WTC11 (cell line): ENCODE results near the gene PNLDC1. TPM values are rescaled to one million over a fixed set of nuclear protein-coding genes. Genes with fewer than 3 reads are reported as not detected.

Source experiments
- ATAC-seq: fragments of 200-7000 bp; cut with Tn5 transposase; 2 replicates; pipeline ENCODE4 v1.10.0; 2021; ENCODE audit warnings: mild to moderate bottlenecking, moderate library complexity
- CTCF ChIA-PET: fragments of 300-600 bp; sonication (Branson Sonifier 250); formaldehyde crosslinking; loops from one replicate; lab custom pipeline; 2021; ENCODE audit warnings: antibody characterized with exemption; lab: Charles Lee
- POLR2A ChIA-PET: fragments of 350-600 bp; sonication (Branson Sonifier 250); formaldehyde crosslinking; loops from one replicate; lab custom pipeline; 2021; ENCODE audit warnings: antibody characterized with exemption; lab: Charles Lee
- DNase-seq: peaks from one replicate; pipeline ENCODE4 v3.0.0; 2021; ENCODE audit warnings: low spot score
- H3K27ac Mint-ChIP-seq: 2 replicates; pipeline ENCODE4 v1.8.0; 2021; ENCODE audit warnings: mixed read lengths
- H3K27me3 Mint-ChIP-seq: 2 replicates; pipeline ENCODE4 v1.8.0; 2021; ENCODE audit warnings: low read depth, mild to moderate bottlenecking, moderate library complexity, mixed read lengths
- H3K36me3 Mint-ChIP-seq: 2 replicates; pipeline ENCODE4 v1.8.0; 2021; ENCODE audit warnings: mixed read lengths
- H3K4me1 Mint-ChIP-seq: 2 replicates; pipeline ENCODE4 v1.8.0; 2022; ENCODE audit warnings: mixed read lengths
- H3K4me3 Mint-ChIP-seq: 2 replicates; pipeline ENCODE4 v1.8.0; 2021; ENCODE audit warnings: mild to moderate bottlenecking, moderate library complexity, mixed read lengths
- H3K9me3 Mint-ChIP-seq: 2 replicates; pipeline ENCODE4 v1.8.0; 2021; ENCODE audit warnings: mixed read lengths
- ARID4B ChIP-seq: sonication (generic); formaldehyde crosslinking; IDR thresholded peaks from 2 replicates; pipeline ENCODE4 v1.8.0; 2023; ENCODE audit warnings: missing genetic modification reagents, mild to moderate bottlenecking, borderline replicate concordance
- ATF3 ChIP-seq: sonication (generic); formaldehyde crosslinking; conservative IDR thresholded peaks from 2 replicates; pipeline ENCODE4 v1.8.1; 2022; ENCODE audit warnings: mild to moderate bottlenecking, missing genetic modification reagents
- CREB1 ChIP-seq: sonication (generic); formaldehyde crosslinking; IDR thresholded peaks from 2 replicates; pipeline ENCODE4 v1.8.0; 2023; ENCODE audit warnings: mild to moderate bottlenecking, missing genetic modification reagents
- CREM ChIP-seq: sonication (generic); formaldehyde crosslinking; IDR thresholded peaks from 2 replicates; pipeline ENCODE4 v1.8.1; 2022; ENCODE audit warnings: mild to moderate bottlenecking, missing genetic modification reagents, moderate library complexity
- E2F1 ChIP-seq: sonication (generic); formaldehyde crosslinking; IDR thresholded peaks from 2 replicates; pipeline ENCODE4 v1.8.0; 2022; ENCODE audit warnings: mild to moderate bottlenecking, missing genetic modification reagents
- ETV6 ChIP-seq: sonication (generic); formaldehyde crosslinking; IDR thresholded peaks from 2 replicates; pipeline ENCODE4 v1.8.1; 2022; ENCODE audit warnings: mild to moderate bottlenecking, missing genetic modification reagents
- FOXJ3 ChIP-seq: sonication (generic); formaldehyde crosslinking; IDR thresholded peaks from 2 replicates; pipeline ENCODE4 v1.9.0; 2021; ENCODE audit warnings: missing genetic modification reagents, mild to moderate bottlenecking, borderline replicate concordance
- FOXP1 ChIP-seq: sonication (generic); formaldehyde crosslinking; IDR thresholded peaks from 2 replicates; pipeline ENCODE4 v1.8.0; 2022; ENCODE audit warnings: missing genetic modification reagents, mild to moderate bottlenecking, moderate library complexity, borderline replicate concordance
- MYBL2 ChIP-seq: sonication (generic); formaldehyde crosslinking; IDR thresholded peaks from 2 replicates; pipeline ENCODE4 v1.8.1; 2023; ENCODE audit warnings: mild to moderate bottlenecking, moderate library complexity, missing genetic modification reagents
- NR2C2 ChIP-seq: sonication (generic); formaldehyde crosslinking; IDR thresholded peaks from 2 replicates; pipeline ENCODE4 v1.8.0; 2022; ENCODE audit warnings: mild to moderate bottlenecking, missing genetic modification reagents
- PRRX2 ChIP-seq: fragments of 250-450 bp; sonication (Bioruptor Pico); IDR thresholded peaks from 2 replicates; pipeline ENCODE4 v1.8.0; 2021; ENCODE audit warnings: mild to moderate bottlenecking
- SMAD4 ChIP-seq: sonication (generic); formaldehyde crosslinking; IDR thresholded peaks from 2 replicates; pipeline ENCODE4 v1.8.0; 2022; ENCODE audit warnings: mild to moderate bottlenecking, missing genetic modification reagents
- ZNF138 ChIP-seq: sonication (generic); formaldehyde crosslinking; conservative IDR thresholded peaks from 2 replicates; pipeline ENCODE4 v1.8.1; 2022; ENCODE audit warnings: mild to moderate bottlenecking, moderate library complexity, missing genetic modification reagents
- ZNF232 ChIP-seq: sonication (generic); formaldehyde crosslinking; IDR thresholded peaks from 2 replicates; pipeline ENCODE4 v1.8.0; 2022; ENCODE audit warnings: mild to moderate bottlenecking, missing genetic modification reagents
- ZNF281 ChIP-seq: sonication (generic); formaldehyde crosslinking; IDR thresholded peaks from 2 replicates; pipeline ENCODE4 v1.8.0; 2023; ENCODE audit warnings: mild to moderate bottlenecking, missing genetic modification reagents
- ZNF423 ChIP-seq: fragments of 250-450 bp; sonication (Bioruptor Pico); IDR thresholded peaks from 2 replicates; pipeline ENCODE4 v2.1.2; 2022; ENCODE audit warnings: mild to moderate bottlenecking, moderate library complexity
- ZNF671 ChIP-seq: fragments of 250-450 bp; sonication (Bioruptor Pico); IDR thresholded peaks from 2 replicates; pipeline ENCODE4 v1.8.0; 2021; ENCODE audit warnings: mild to moderate bottlenecking
- ZSCAN18 ChIP-seq: fragments of 250-450 bp; sonication (Bioruptor Pico); IDR thresholded peaks from 2 replicates; pipeline ENCODE4 v2.1.2; 2022; ENCODE audit warnings: mild to moderate bottlenecking, moderate library complexity
- total RNA-seq: library from RNA; stranded (reverse); gene quantifications from 3 replicates; pipeline ENCODE4 v1.2.3, GENCODE V29; 2021

PNLDC1 gene
- total RNA-seq, 1 experiment from 2014 or later: 0.39 TPM

GRCh38 chr6:159819932-159820640 lies 20.0 kb downstream of the PNLDC1 start:
- Mint-ChIP-seq H3K4me3 (no peak overlapping the region), H3K4me1 (peaks cover 23% of the 10 kb centered on the region), H3K36me3 (no peaks in the 10 kb centered on the region), H3K27ac (peak overlapping the region; percentile 24; the same call in 1 of the 2 replicates), H3K27me3 (no peaks in the 10 kb centered on the region; the same call in 1 of the 2 replicates), H3K9me3 (no peaks in the 10 kb centered on the region)
- no peak for TF ChIP-seq ZNF138 (CRISPR knock-in tag)
- no peak for TF ChIP-seq ZNF423 (CRISPR knock-in tag)
- no peak for TF ChIP-seq ETV6 (CRISPR knock-in tag)
- ATAC-seq: peak; percentile 53
- no peak for DNase-seq
- ChIA-PET POLR2A (interaction anchor here (0.8 to 1.7 kb wide), 2 partner anchors 10 to 29 kb away, joined by 4 to 6 read pairs; no protein-coding TSS in a partner anchor), CTCF (interaction anchor here (0.7 to 1.6 kb wide), 3 partner anchors 11 to 33 kb away, joined by 3 read pairs; no protein-coding TSS in a partner anchor)

- no peaks in the 10 kb centered on the region for H3K9me3 Mint-ChIP-seq
- ChIA-PET CTCF (interaction anchor here (1.6 kb wide), 1 partner anchor 13 kb away, joined by 3 read pairs; no protein-coding TSS in a partner anchor), POLR2A (interaction anchor here (0.9 to 1.7 kb wide), 2 partner anchors 9 to 30 kb away, joined by 3 to 6 read pairs; no protein-coding TSS in a partner anchor)
- H3K27me3 Mint-ChIP-seq: no peaks in the 10 kb centered on the region; the same call in 1 of the 2 replicates
- H3K4me3 Mint-ChIP-seq: no peak overlapping the region
- ATAC-seq: no peak
- TF ChIP-seq ZNF281 (CRISPR knock-in tag): no peak
- no peak for TF ChIP-seq E2F1 (CRISPR knock-in tag)
- no peak for TF ChIP-seq ZSCAN18
- TF ChIP-seq CREM (CRISPR knock-in tag): no peak
- no peak for TF ChIP-seq SMAD4 (CRISPR knock-in tag)
- no peak for TF ChIP-seq FOXJ3 (CRISPR knock-in tag)
- no peak for TF ChIP-seq ZNF232 (CRISPR knock-in tag)
- no peak for TF ChIP-seq ARID4B (CRISPR knock-in tag)
- TF ChIP-seq CREB1 (CRISPR knock-in tag): no peak
- no peak for TF ChIP-seq MYBL2 (CRISPR knock-in tag)
- no peak for TF ChIP-seq ATF3
- TF ChIP-seq FOXP1 (CRISPR knock-in tag): no peak
- no peak for TF ChIP-seq ZNF671 (CRISPR knock-in tag)
- TF ChIP-seq ZNF423 (CRISPR knock-in tag): no peak
- no peak for TF ChIP-seq PRRX2 (CRISPR knock-in tag)
- no peak for TF ChIP-seq NR2C2
- H3K27ac Mint-ChIP-seq: no peak overlapping the region
- H3K4me1 Mint-ChIP-seq: peaks cover 23% of the 10 kb centered on the region
- H3K36me3 Mint-ChIP-seq: no peaks in the 10 kb centered on the region
- no peak for DNase-seq
These were observed 21.0 kb downstream of the PNLDC1 start for GRCh38 chr6:159821122-159821521.
